H9 (cell line): ENCODE measurements around the gene PLS3. TPM values are rescaled to one million over a fixed set of nuclear protein-coding genes. Genes with fewer than 3 reads are reported as not detected.

Source experiments
- DNase-seq: peaks from one replicate; pipeline ENCODE4 v3.0.0-alpha.2; 2017
- H2AFZ ChIP-seq: one replicate; pipeline ENCODE4 v1.6.1; 2013; ENCODE audit warnings: mild to moderate bottlenecking, low read length, control low read depth, moderate library complexity
- H2AK5ac ChIP-seq: 2 replicates; pipeline ENCODE4 v1.6.1; 2013; ENCODE audit warnings: low read length, control low read depth, mixed read lengths; ENCODE audit not compliant: insufficient read length
- H2BK120ac ChIP-seq: one replicate; pipeline ENCODE4 v1.6.1; 2013; ENCODE audit warnings: low read depth, mild to moderate bottlenecking, low read length, control low read depth, inconsistent platforms; ENCODE audit not compliant: poor library complexity, severe bottlenecking
- H2BK12ac ChIP-seq: 2 replicates; pipeline ENCODE4 v1.6.1; 2013; ENCODE audit warnings: low read length, control low read depth, mixed read lengths, low read depth; ENCODE audit not compliant: insufficient read length
- H2BK15ac ChIP-seq: 2 replicates; pipeline ENCODE4 v1.6.1; 2013; ENCODE audit warnings: low read depth, low read length, control low read depth
- H2BK20ac ChIP-seq: one replicate; pipeline ENCODE4 v1.6.1; 2013; ENCODE audit warnings: low read depth, mild to moderate bottlenecking, low read length, control low read depth, inconsistent platforms; ENCODE audit not compliant: poor library complexity, severe bottlenecking
- H2BK5ac ChIP-seq: 2 replicates; pipeline ENCODE4 v1.6.1; 2013; ENCODE audit warnings: low read length, control low read depth, mixed read lengths; ENCODE audit not compliant: insufficient read length
- H3K14ac ChIP-seq: 2 replicates; pipeline ENCODE4 v1.6.1; 2013; ENCODE audit warnings: low read length, control low read depth; ENCODE audit not compliant: insufficient read depth
- H3K18ac ChIP-seq: 2 replicates; pipeline ENCODE4 v1.6.1; 2013; ENCODE audit warnings: low read depth, mild to moderate bottlenecking, mixed read lengths, low read length, control low read depth; ENCODE audit not compliant: insufficient read length
- H3K23ac ChIP-seq: 2 replicates; pipeline ENCODE4 v1.6.1; 2013; ENCODE audit warnings: low read length, control low read depth, mixed read lengths, low read depth; ENCODE audit not compliant: insufficient read length
- H3K23me2 ChIP-seq: 2 replicates; pipeline ENCODE4 v1.6.1; 2013; ENCODE audit warnings: low read depth, mild to moderate bottlenecking, mixed read lengths, low read length, control low read depth; ENCODE audit not compliant: insufficient read length, poor library complexity, severe bottlenecking
- H3K27ac ChIP-seq: 2 replicates; pipeline ENCODE4 v1.5.1; 2013; ENCODE audit warnings: low read length, control low read depth, mixed read lengths, low read depth; ENCODE audit not compliant: insufficient read length
- H3K27me3 ChIP-seq: 2 replicates; pipeline ENCODE4 v1.6.1; 2013; ENCODE audit warnings: low read length, control low read depth, inconsistent platforms; ENCODE audit not compliant: insufficient read depth
- H3K4ac ChIP-seq: 2 replicates; pipeline ENCODE4 v1.6.1; 2013; ENCODE audit warnings: low read depth, mild to moderate bottlenecking, control low read depth, inconsistent platforms, low read length, moderate library complexity
- H3K4me1 ChIP-seq: 2 replicates; pipeline ENCODE4 v1.6.1; 2013; ENCODE audit warnings: low read length, control low read depth, inconsistent platforms; ENCODE audit not compliant: insufficient read depth
- H3K4me2 ChIP-seq: 2 replicates; pipeline ENCODE4 v1.6.1; 2013; ENCODE audit warnings: low read length, control low read depth, mixed read lengths; ENCODE audit not compliant: insufficient read length, insufficient read depth
- H3K56ac ChIP-seq: 2 replicates; pipeline ENCODE4 v1.6.1; 2013; ENCODE audit warnings: low read depth, mild to moderate bottlenecking, mixed read lengths, low read length, control low read depth; ENCODE audit not compliant: insufficient read length
- H3K79me1 ChIP-seq: 2 replicates; pipeline ENCODE4 v1.6.1; 2013; ENCODE audit warnings: low read depth, mild to moderate bottlenecking, moderate library complexity, low read length, control low read depth, inconsistent platforms; ENCODE audit not compliant: insufficient read depth, poor library complexity, severe bottlenecking
- H3K79me2 ChIP-seq: 2 replicates; pipeline ENCODE4 v1.6.1; 2013; ENCODE audit warnings: low read length, control low read depth, inconsistent platforms; ENCODE audit not compliant: insufficient read depth
- H3K9ac ChIP-seq: 2 replicates; pipeline ENCODE4 v1.6.1; 2013; ENCODE audit warnings: low read length, control low read depth, mixed read lengths; ENCODE audit not compliant: insufficient read length; ENCODE audit errors: extremely low read depth
- H3K9me3 ChIP-seq: one replicate; pipeline ENCODE4 v1.6.1; 2013; ENCODE audit warnings: low read depth, low read length, inconsistent platforms; ENCODE audit not compliant: control insufficient read depth
- H3T11ph ChIP-seq: one replicate; pipeline ENCODE4 v1.6.1; 2013; ENCODE audit warnings: mild to moderate bottlenecking, low read length, control low read depth, inconsistent platforms
- H4K20me1 ChIP-seq: one replicate; pipeline ENCODE4 v1.6.1; 2013; ENCODE audit not compliant: control insufficient read depth, insufficient read length, insufficient read depth
- H4K5ac ChIP-seq: 2 replicates; pipeline ENCODE4 v1.6.1; 2013; ENCODE audit warnings: low read depth, mild to moderate bottlenecking, mixed read lengths, low read length, control low read depth; ENCODE audit not compliant: insufficient read length
- H4K8ac ChIP-seq: replicated peaks from 2 replicates; pipeline ENCODE4 v1.6.1; 2013; ENCODE audit warnings: low read length, control low read depth, mixed read lengths, low read depth; ENCODE audit not compliant: insufficient read length
- H4K91ac ChIP-seq: 2 replicates; pipeline ENCODE4 v1.6.1; 2013; ENCODE audit warnings: low read depth, mild to moderate bottlenecking, moderate library complexity, mixed read lengths, low read length, control low read depth; ENCODE audit not compliant: insufficient read length
- H3K27ac Mint-ChIP-seq, 3 experiments: 2 replicates in 2 of 3; 3 replicates in 1 of 3; pipeline ENCODE4 v1.8.0; 2020 to 2021; ENCODE audit warnings: mixed read lengths in 3 of 3, mild to moderate bottlenecking in 1 of 3, moderate library complexity in 1 of 3
- H3K27me3 Mint-ChIP-seq: 2 replicates; pipeline ENCODE4 v1.8.0; 2021; ENCODE audit warnings: low read depth, mild to moderate bottlenecking, moderate library complexity, mixed read lengths
- H3K36me3 Mint-ChIP-seq, 3 experiments: 2 replicates in 2 of 3; 3 replicates in 1 of 3; pipeline ENCODE4 v1.8.0; 2020 to 2021; ENCODE audit warnings: low read depth in 3 of 3, mixed read lengths in 3 of 3; ENCODE audit not compliant: insufficient read depth in 1 of 3
- H3K4me1 Mint-ChIP-seq, 2 experiments: 2 replicates each; pipeline ENCODE4 v1.8.0; 2020; ENCODE audit warnings: mixed read lengths in 2 of 2
- H3K4me3 Mint-ChIP-seq, 2 experiments: 2 replicates in 1 of 2; 3 replicates in 1 of 2; pipeline ENCODE4 v1.8.0; 2020 to 2021; ENCODE audit warnings: mild to moderate bottlenecking in 2 of 2, mixed read lengths in 2 of 2, moderate library complexity in 1 of 2
- H3K9me3 Mint-ChIP-seq, 2 experiments: 2 replicates in 1 of 2; 3 replicates in 1 of 2; pipeline ENCODE4 v1.8.0; 2020; ENCODE audit warnings: mild to moderate bottlenecking in 2 of 2, mixed read lengths in 2 of 2, moderate library complexity in 1 of 2
- CTCF ChIP-seq: fragments of 200-600 bp; sonication (generic); conservative IDR thresholded peaks from 3 replicates; pipeline ENCODE4 v1.8.0; 2021; ENCODE audit warnings: antibody characterized with exemption, mild to moderate bottlenecking
- WGBS: extraction: QIAGEN DNeasy Blood & Tissue Kit; methylation state at CpG from one replicate; pipeline ENCODE4 v1.1.7; 2013; ENCODE audit warnings: missing lambda C conversion rate, low lambda C conversion rate, mixed read lengths; ENCODE audit not compliant: insufficient read length; ENCODE audit errors: extremely low coverage; 5-methylcytosine and 5-hydroxymethylcytosine counted together
- total RNA-seq: library from RNA; stranded (reverse); gene quantifications from 2 replicates; pipeline ENCODE4 v1.2.1, GENCODE V29; 2021

PLS3 gene
- total RNA-seq, 1 experiment from 2014 or later, result 315 TPM

GRCh38 chrX:115560211-115560977, 580 bp upstream of the PLS3 start:
- no peak overlapping the region for H3K27ac ChIP-seq
- H3K4ac ChIP-seq, result no peak overlapping the region
- no peak overlapping the region for H2AFZ ChIP-seq
- H3K4me1 Mint-ChIP-seq, result peaks cover 48% of the 10 kb centered on the region in 2 experiments
- H3K79me1 ChIP-seq, result no peaks in the 10 kb centered on the region
- peaks cover 2% of the 10 kb centered on the region; the same call in 1 of the 2 replicates for H3K4me1 ChIP-seq
- no peak overlapping the region for H3K9ac ChIP-seq
- no peak overlapping the region for H2BK15ac ChIP-seq
- H4K5ac ChIP-seq, result no peak overlapping the region
- no peak overlapping the region for H2BK20ac ChIP-seq
- H3K4me2 ChIP-seq, result peak overlapping the region; percentile 99
- no peak overlapping the region for H3K23ac ChIP-seq
- H3K27me3 ChIP-seq, result no peaks in the 10 kb centered on the region
- no peak overlapping the region for H3K14ac ChIP-seq
- peak overlapping the region; percentile 99 for H3K4me3 Mint-ChIP-seq
- no peaks in the 10 kb centered on the region for H3K27me3 Mint-ChIP-seq
- H2AK5ac ChIP-seq, result no peak overlapping the region
- H4K91ac ChIP-seq, result no peak overlapping the region
- no peak overlapping the region for H2BK12ac ChIP-seq
- H2BK5ac ChIP-seq, result no peak overlapping the region
- no peaks in the 10 kb centered on the region for H3K9me3 ChIP-seq
- peaks cover 0 to 12% (median 10%) of the 10 kb centered on the region in 3 experiments; a peak in 3 of 7 replicates for H3K36me3 Mint-ChIP-seq
- H3K9me3 Mint-ChIP-seq, result no peaks in the 10 kb centered on the region
- no CpG with 5 or more reads among the region's 10 CpGs for WGBS
- no peak overlapping the region for H3K18ac ChIP-seq
- no peak for TF ChIP-seq CTCF
- H4K8ac ChIP-seq, result no peak overlapping the region
- peaks cover 18% of the 10 kb centered on the region; the same call in 1 of the 2 replicates for H3K79me2 ChIP-seq
- no peak overlapping the region for H2BK120ac ChIP-seq
- peak overlapping the region in 2 of 3 experiments; percentile 98 to 100; a peak in 4 of 7 replicates for H3K27ac Mint-ChIP-seq
- no peak overlapping the region for H3K56ac ChIP-seq
- H3T11ph ChIP-seq, result no peak overlapping the region
- peaks cover 7% of the 10 kb centered on the region for H3K23me2 ChIP-seq
- no peaks in the 10 kb centered on the region for H4K20me1 ChIP-seq
- DNase-seq, result no peak
